C4-2B (cell line): ENCODE results near the gene DEFB110.

Experiments
- ZFX ChIP-seq: fragments of 450-650 bp; IDR thresholded peaks from 2 replicates; pipeline ENCODE4 v1.6.1; 2017
- TF ChIP-seq, protein P1 (sequence below): fragments of 450-650 bp; conservative IDR thresholded peaks from 2 replicates; pipeline ENCODE4 v1.5.1; 2017; ENCODE audit warnings: mild to moderate bottlenecking

DNA sequence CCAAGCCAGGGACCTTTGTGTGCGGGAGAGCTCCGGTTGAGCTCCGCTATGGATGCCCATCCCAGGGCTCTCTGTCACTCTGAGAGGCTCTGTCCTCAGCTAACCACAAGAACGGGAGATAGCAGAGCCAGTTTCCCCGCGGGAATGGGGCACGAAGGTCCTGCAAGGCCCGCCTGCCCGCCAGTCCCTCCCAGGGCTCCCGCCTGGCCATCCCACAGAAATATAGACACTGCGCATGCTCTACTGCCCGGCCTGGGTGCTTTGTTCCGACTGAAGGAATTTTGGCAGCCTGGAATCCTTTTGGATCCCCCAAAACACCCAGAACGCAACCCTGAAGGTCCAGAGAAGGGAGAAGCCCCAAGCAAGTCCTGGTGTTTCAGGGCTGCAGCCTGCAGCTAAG, 8.6 kb upstream of the DEFB110 start:
- TF ChIP-seq, protein P1, sequence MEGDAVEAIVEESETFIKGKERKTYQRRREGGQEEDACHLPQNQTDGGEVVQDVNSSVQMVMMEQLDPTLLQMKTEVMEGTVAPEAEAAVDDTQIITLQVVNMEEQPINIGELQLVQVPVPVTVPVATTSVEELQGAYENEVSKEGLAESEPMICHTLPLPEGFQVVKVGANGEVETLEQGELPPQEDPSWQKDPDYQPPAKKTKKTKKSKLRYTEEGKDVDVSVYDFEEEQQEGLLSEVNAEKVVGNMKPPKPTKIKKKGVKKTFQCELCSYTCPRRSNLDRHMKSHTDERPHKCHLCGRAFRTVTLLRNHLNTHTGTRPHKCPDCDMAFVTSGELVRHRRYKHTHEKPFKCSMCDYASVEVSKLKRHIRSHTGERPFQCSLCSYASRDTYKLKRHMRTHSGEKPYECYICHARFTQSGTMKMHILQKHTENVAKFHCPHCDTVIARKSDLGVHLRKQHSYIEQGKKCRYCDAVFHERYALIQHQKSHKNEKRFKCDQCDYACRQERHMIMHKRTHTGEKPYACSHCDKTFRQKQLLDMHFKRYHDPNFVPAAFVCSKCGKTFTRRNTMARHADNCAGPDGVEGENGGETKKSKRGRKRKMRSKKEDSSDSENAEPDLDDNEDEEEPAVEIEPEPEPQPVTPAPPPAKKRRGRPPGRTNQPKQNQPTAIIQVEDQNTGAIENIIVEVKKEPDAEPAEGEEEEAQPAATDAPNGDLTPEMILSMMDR, result no peak
- no peak for TF ChIP-seq ZFX
